Endometrial microvascular endothelial cells (primary cell): Measurements from ENCODE around the gene SLC4A11. TPM values are rescaled to one million over a fixed set of nuclear protein-coding genes. Genes with fewer than 3 reads are reported as not detected.

Experiments
- in situ Hi-C: cut with HindIII; loops from 2 replicates; pipeline ENCODE4 v1.10.0; 2017; ENCODE audit warnings: low sequenced_read_pairs, low pct_unique_long_range_greater_than_20kb; ENCODE audit errors: inconsistent ontology term
- total RNA-seq: library from RNA; depleted of rRNA; stranded (reverse); fragments of >200 nt; gene quantifications from one replicate; pipeline ENCODE4 v1.2.3, GENCODE V29; 2015; ENCODE audit errors: inconsistent ontology term

The SLC4A11 gene
- total RNA-seq, 1 donor from 2014 or later: 1.3 TPM

DNA sequence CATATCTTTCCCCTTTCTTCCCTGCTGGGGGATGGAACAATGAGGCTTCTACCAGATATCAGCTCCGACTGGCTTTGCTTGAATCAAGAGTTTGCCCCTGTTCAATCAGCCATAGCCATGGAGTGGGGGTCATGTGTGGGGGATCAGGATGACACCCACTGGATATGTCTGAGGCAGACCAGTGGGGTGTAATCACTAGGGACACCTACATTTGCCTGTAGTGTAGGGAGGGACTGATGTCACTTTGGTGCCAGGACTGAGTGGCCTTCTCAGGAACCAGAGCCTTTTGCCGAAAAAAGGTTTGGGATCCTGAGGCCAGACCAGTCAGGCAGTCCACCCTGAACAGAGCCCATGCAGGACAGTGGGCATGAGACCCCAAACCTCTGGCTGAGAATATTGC is 28.6 kb downstream of the SLC4A11 start:
- in situ Hi-C loops: no loop called here

GRCh38 chr20:3209946-3210317 is 29.1 kb downstream of the SLC4A11 start:
- in situ Hi-C loops: no loop called here

- in situ Hi-C loops: no loop called here
Observed at GRCh38 chr20:3209257-3209945, 29.6 kb downstream of the SLC4A11 start, which contains the start of gene ITPA. Gene ITPA (plus strand): TSS chr20:3209498. CDS start chr20:3209552, 54 bp downstream.

- in situ Hi-C loops: no loop called here
Observed at GRCh38 chr20:3208786-3209256, 30.2 kb downstream of the SLC4A11 start.

DNA sequence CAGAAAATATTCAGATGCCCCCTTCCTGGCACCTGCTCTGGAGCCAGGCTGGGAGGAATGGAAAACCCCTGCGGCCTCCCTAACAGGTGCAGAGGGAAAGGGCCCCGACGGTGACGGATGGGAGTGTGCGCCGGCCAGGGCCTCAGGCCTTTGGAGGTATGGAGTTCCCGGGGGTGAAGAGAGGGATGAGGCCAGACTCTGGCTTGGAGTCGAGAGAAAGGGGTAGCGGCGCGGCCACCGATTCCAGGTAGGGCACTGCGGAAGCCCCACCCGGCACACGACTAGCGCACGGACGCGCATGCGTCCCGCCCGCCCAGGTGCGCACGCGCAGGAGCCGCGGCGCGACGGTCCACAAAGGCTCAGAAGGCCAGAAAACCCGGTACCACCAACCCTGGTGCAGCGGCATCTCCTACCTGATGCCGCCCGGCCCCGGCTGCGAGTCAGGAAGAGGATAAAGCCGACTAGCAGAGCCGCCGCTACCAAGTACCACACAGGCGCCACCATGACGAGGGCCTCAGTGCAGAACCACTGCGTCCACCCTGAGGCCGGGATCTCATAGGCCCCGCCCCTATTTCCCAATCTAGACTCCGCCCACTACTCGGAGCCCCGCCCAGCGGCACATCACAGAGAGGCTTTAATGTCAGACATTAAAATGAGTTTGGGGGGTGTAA is 34.7 kb downstream of the SLC4A11 start, which contains the start of gene DDRGK1:
TSS of gene DDRGK1 (minus strand) at position 559 of the 671 bp plus-strand sequence. CDS start at position 504, 55 bp downstream.
- in situ Hi-C loops: no loop called here

GRCh38 chr20:3203315-3204123 is 35.5 kb downstream of the SLC4A11 start:
- in situ Hi-C loops: no loop called here

- in situ Hi-C loops: no loop called here
Observed at GRCh38 chr20:3202965-3203314, 36.0 kb downstream of the SLC4A11 start.

GRCh38 chr20:3199976-3200755 is 38.8 kb downstream of the SLC4A11 start:
- in situ Hi-C loops: no loop called here

GRCh38 chr20:3199206-3199605 is 39.8 kb downstream of the SLC4A11 start:
- in situ Hi-C loops: no loop called here

DNA sequence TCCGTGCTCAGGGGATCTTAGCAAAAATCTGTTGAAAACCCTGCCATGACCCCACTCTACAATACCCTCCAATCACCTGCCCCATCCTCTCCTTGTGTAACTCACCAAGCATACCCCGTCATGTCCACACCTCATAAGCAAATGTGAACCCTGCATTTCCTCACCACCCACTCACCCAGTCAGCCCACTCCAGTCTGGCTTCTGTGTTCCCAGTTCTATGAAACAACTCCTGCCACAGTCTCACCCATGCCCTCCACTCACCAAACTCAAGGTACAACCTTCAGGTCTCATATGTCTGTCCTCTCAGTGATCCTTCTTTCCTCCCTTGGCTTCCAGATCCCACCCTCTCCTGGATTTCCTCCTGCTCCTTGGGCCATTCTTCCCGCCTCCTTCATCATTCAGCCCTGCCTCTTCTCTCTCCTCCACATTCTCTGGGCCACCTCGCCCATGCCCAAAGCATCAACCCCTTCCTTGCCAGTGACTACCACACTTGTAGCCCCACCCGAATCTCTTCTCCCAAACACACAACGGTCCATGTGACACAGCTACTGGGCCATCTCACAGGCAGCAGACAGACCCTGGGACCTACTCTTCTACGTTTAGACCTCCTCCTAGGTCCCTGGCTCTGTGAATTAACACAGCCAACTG is 43.3 kb downstream of the SLC4A11 start:
- in situ Hi-C loops: no loop called here

DNA sequence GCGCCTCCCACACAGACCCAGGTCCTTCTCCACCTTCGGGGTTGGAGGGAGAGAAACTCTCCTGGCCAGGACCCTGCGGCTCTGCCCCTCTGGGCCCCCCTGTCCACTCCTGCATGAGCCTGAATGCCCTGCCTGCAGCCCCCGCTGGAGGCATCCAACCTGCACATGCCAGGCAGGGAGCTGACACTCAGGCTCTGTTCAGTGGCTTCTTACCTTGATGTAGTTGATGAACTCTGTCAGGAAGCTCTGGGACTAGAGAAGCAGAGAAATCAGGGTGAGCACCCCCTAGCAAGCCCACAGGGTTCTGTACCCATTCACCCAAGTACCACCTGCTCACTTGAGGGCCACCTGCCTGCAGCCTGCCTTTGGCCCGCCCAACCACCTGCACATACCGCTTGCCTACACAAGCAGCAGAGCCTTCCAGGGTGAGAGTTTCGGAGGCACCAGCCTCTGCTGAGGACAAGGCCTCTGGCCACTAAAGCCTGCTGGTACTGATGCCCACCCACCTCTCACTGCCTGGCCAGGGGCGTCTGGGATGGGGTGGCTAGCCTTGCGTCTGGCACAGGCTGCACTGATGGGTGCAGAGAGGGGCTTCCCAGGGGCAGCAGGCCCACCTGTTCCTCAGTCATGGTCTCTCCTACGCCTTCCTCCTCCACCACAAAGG is 44.2 kb downstream of the SLC4A11 start:
- in situ Hi-C loops: no loop called here

GRCh38 chr20:3193806-3194616 is 45.0 kb downstream of the SLC4A11 start:
- in situ Hi-C loops: no loop called here

DNA sequence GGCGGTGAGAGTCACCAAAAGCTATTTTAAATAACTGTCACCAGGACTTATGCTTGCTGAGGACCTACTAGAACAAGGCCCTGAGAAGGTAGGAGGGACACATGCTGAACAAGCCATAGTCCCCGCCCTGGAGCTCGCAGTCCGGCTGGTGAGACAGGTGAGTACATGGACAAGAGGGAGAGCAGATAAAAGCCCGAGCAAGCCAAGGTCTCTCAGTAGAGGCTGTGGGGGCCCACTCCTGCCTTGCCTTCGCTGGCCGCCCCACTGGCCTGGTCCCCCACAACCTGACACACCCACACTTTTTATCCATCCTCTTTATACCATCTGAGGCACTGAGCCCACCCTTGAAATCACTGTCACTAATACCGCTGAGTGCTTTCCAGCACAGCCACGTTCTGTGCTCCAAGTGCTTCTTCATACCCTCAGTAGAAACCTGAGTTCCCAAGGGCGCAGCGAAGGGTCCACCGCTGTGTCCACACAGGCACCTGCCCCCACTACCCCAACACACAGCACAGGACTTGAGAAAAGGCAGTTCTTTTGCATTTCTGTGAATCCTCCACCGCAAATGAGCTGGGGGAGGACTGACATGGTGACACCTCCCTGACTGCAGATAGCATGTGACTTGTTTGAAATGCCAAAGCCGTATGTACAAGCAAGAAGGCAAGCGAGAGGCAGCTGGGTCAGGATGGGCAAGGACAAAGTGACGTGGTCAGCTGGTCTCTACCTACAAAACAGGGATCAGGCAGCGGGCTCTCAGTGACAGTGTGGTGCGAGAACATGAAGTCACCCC is 46.6 kb downstream of the SLC4A11 start:
- in situ Hi-C loops: no loop called here

DNA sequence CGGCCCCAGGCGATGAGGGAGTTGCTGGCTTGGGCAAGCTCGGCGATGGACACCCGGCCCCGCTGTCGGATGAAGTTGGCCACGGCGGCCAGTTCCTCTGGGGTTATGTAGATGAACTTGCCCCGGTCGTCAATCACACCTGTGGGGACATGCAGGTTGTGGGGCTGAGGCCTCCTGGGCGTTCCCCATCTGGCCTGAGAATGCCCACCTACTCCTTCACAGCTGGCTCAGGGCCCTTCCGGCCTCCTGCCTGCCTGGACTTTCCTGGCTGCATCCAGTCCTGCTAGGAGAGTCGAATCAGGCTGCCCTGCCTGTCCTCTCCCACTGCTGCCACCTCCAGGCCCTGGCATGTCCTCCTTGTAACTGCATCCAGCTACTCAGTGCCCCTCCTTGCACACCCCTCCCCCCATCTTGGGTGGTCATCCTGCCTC is 48.3 kb downstream of the SLC4A11 start:
- in situ Hi-C loops: no loop called here

GRCh38 chr20:3189561-3190131 is 49.3 kb downstream of the SLC4A11 start:
- in situ Hi-C loops: no loop called here

DNA sequence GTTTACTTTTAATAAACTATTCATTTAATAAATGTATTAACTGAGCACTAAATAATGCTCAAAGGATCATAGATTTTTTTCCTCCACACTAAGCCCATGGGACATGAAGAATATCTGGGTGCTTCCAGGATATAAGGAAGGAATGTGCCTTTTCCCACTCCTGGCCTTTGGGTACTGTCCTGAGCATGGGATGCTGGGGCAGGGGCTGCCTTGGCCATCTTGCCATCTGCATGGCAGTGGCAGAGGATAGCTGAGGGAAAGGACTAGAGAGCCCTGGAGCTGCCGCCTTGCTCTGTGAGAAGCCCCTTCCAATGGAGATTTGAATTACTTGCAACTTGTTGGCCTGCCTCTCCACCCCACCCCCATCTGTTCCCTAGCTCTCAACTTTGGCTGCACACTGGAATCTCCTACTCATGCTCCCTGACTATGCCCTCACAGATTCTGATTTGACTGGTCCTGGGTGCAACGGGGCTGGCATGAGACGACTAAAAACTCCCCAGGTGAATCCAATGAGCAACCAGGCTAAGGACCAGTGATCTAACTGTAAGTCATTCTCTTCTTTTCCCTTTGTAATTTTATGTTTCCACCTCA is 50.1 kb downstream of the SLC4A11 start:
- in situ Hi-C loops: no loop called here
